ENCODE data around the gene PHETA2. TPM values are rescaled to one million over a fixed set of nuclear protein-coding genes. Genes with fewer than 3 reads are reported as not detected.
"Not testable (repeated sequence)": the region's sequence is repeated elsewhere in the genome, so short reads cannot be mapped to it uniquely, and the experiment has no call there.

PHETA2 gene
- polyA plus RNA-seq, 1 donor (not counting 4 experiments of a cell fraction or from before 2014, with no cell fraction given) = 0.80 TPM

DNA sequence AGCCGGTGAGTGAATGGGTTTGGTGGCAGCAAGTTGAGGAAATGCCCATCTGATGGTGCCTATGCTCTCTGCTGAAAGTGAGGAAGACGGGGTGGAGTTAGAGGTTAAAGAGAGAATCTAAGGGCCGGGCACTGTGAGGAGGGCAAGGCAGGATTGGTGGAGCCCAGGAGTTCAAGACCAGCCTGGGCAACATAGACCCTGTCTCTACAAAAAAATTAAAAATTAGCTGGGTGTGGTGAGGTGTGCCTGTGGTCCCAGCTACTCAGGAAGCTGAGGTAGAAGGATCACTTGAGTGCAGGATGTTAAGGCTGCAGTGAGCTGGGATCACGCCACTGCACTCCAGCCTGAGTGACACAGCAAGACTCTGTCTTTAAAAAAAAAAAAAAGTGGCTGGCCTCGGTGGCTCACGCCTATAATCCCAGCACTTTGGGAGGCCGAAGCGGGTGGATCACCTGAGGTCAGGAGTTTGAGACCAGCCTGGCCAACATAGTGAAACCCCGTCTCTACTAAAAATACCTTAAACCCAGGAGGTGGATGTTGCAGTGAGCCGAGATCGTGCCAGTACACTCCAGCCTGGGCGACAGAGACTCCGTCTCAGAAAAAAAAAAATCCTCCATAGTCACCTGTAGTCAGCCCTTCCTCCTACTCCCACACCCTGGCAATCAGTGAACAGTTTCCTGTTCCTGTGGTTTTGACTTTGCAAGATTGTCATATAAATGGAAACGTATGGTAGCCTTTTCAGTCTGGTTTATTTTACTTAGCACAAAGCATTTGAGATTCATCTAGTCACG is 46.4 kb downstream of the PHETA2 start:
- H3K9ac ChIP-seq (ENCODE audit: control insufficient read depth, extremely low read depth, insufficient read depth, low read length); H3K27me3 ChIP-seq (ENCODE audit: control insufficient read depth, extremely low read depth, insufficient read depth, low read length); DNase-seq (ENCODE audit: low read depth, low spot score); H3K9me3 ChIP-seq (ENCODE audit: control insufficient read depth, low read depth, low read length); H2AFZ ChIP-seq (ENCODE audit: control insufficient read depth, low read length); FAIRE-seq; H4K20me1 ChIP-seq (ENCODE audit: control insufficient read depth, extremely low read depth, insufficient read depth, low read length); dilution Hi-C loops (cut with MboI; ENCODE audit: extremely low pct_ligation_motif_present, low sequenced_read_pairs); H3K27ac ChIP-seq (ENCODE audit: control insufficient read depth, insufficient read depth, low read length); H3K4me2 ChIP-seq (ENCODE audit: control insufficient read depth, extremely low read depth, insufficient read depth, low read depth, low read length); H3K79me2 ChIP-seq (ENCODE audit: control insufficient read depth, insufficient read depth, low read length); H3K36me3 ChIP-seq (ENCODE audit: control insufficient read depth in 2 of 2, extremely low read depth in 1 of 2, insufficient read depth in 2 of 2, low read length in 2 of 2); H3K4me3 ChIP-seq (ENCODE audit: control insufficient read depth in 2 of 3, extremely low read depth in 1 of 3, insufficient read depth in 2 of 3, low read depth in 1 of 3, low read length in 3 of 3); H3K4me1 ChIP-seq (ENCODE audit: control insufficient read depth, extremely low read depth, insufficient read depth, low read length); H3K9me1 ChIP-seq (ENCODE audit: control insufficient read depth, extremely low read depth, insufficient read depth, low read length): not testable (repeated sequence)

DNA sequence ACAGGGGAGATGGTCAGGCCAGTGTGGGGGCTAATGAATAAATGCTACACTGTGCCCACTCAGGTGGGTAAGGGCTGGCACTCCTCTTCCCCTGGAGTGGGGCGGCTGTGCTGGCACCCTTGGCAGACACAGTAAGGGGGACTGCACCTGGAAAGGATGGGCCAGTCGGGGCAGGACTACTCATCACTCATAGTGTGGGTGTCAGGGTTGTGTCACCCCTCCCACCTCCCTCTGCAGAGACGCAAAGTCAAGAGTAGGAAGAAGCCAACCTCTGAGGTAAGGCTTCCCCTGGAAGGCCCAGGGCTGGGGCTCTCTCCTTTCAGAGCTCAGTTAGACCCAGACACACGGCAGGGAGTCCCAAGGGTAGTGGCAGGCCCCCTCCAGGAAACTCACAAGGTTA is 49.5 kb downstream of the PHETA2 start:
- H3K27me3 ChIP-seq (ENCODE audit: control insufficient read depth, extremely low read depth, insufficient read depth, low read length); H3K4me1 ChIP-seq (ENCODE audit: control insufficient read depth, extremely low read depth, insufficient read depth, low read length); H3K9ac ChIP-seq (ENCODE audit: control insufficient read depth, extremely low read depth, insufficient read depth, low read length); H3K79me2 ChIP-seq (ENCODE audit: control insufficient read depth, insufficient read depth, low read length); H3K27ac ChIP-seq (ENCODE audit: control insufficient read depth, insufficient read depth, low read length); FAIRE-seq; H3K4me2 ChIP-seq (ENCODE audit: control insufficient read depth, extremely low read depth, insufficient read depth, low read depth, low read length); H3K9me1 ChIP-seq (ENCODE audit: control insufficient read depth, extremely low read depth, insufficient read depth, low read length); dilution Hi-C loops (cut with MboI; ENCODE audit: extremely low pct_ligation_motif_present, low sequenced_read_pairs); H4K20me1 ChIP-seq (ENCODE audit: control insufficient read depth, extremely low read depth, insufficient read depth, low read length); H3K4me3 ChIP-seq (ENCODE audit: control insufficient read depth in 2 of 3, extremely low read depth in 1 of 3, insufficient read depth in 2 of 3, low read depth in 1 of 3, low read length in 3 of 3); H2AFZ ChIP-seq (ENCODE audit: control insufficient read depth, low read length); DNase-seq (ENCODE audit: low read depth, low spot score); H3K9me3 ChIP-seq (ENCODE audit: control insufficient read depth, low read depth, low read length); H3K36me3 ChIP-seq (ENCODE audit: control insufficient read depth in 2 of 2, extremely low read depth in 1 of 2, insufficient read depth in 2 of 2, low read length in 2 of 2): not testable (repeated sequence)

DNA sequence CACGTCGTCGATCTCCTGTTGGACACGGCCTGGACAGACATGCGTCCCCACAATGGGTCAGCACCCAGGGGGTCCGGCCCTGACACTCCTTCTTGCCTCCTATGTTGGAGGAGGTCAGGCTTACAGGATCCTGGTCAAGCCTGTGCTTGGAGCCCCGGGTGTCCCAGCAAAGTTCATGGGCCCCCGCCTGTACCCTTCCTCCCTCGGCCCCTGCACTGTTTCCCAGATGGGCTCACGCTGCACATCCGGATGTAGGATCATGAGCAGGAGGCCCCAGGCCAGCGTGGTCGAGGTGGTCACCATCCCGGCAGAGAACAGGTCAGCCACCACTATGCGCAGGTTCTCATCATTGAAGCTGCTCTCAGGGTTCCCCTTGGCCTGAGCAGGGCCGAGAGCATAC is 53.6 kb downstream of the PHETA2 start:
- no peaks in the 10 kb centered on the region for H3K9me3 ChIP-seq (ENCODE audit: control insufficient read depth, low read depth, low read length)

GRCh38 chr22:42128007-42128406 is 54.0 kb downstream of the PHETA2 start:
- H3K4me2 ChIP-seq (ENCODE audit: control insufficient read depth, extremely low read depth, insufficient read depth, low read depth, low read length); H3K27me3 ChIP-seq (ENCODE audit: control insufficient read depth, extremely low read depth, insufficient read depth, low read length); DNase-seq (ENCODE audit: low read depth, low spot score); H3K4me1 ChIP-seq (ENCODE audit: control insufficient read depth, extremely low read depth, insufficient read depth, low read length); H4K20me1 ChIP-seq (ENCODE audit: control insufficient read depth, extremely low read depth, insufficient read depth, low read length); H2AFZ ChIP-seq (ENCODE audit: control insufficient read depth, low read length); H3K9ac ChIP-seq (ENCODE audit: control insufficient read depth, extremely low read depth, insufficient read depth, low read length); H3K36me3 ChIP-seq (ENCODE audit: control insufficient read depth in 2 of 2, extremely low read depth in 1 of 2, insufficient read depth in 2 of 2, low read length in 2 of 2); H3K4me3 ChIP-seq (ENCODE audit: control insufficient read depth in 2 of 3, extremely low read depth in 1 of 3, insufficient read depth in 2 of 3, low read depth in 1 of 3, low read length in 3 of 3); H3K27ac ChIP-seq (ENCODE audit: control insufficient read depth, insufficient read depth, low read length); H3K9me3 ChIP-seq (ENCODE audit: control insufficient read depth, low read depth, low read length); dilution Hi-C loops (cut with MboI; ENCODE audit: extremely low pct_ligation_motif_present, low sequenced_read_pairs); FAIRE-seq; H3K79me2 ChIP-seq (ENCODE audit: control insufficient read depth, insufficient read depth, low read length); H3K9me1 ChIP-seq (ENCODE audit: control insufficient read depth, extremely low read depth, insufficient read depth, low read length): not testable (repeated sequence)

More for the DNA sequence above, 53.6 kb downstream of the PHETA2 start:
- H3K4me1 ChIP-seq (ENCODE audit: control insufficient read depth, extremely low read depth, insufficient read depth, low read length) = no peaks in the 10 kb centered on the region
- no peak overlapping the region for H2AFZ ChIP-seq (ENCODE audit: control insufficient read depth, low read length)
- DNase-seq (ENCODE audit: low read depth, low spot score) (no peak), FAIRE-seq (no peak)
- dilution Hi-C loops (cut with MboI; ENCODE audit: extremely low pct_ligation_motif_present, low sequenced_read_pairs) = no loop called here
- no peaks in the 10 kb centered on the region for H3K36me3 ChIP-seq (ENCODE audit: control insufficient read depth in 2 of 2, extremely low read depth in 1 of 2, insufficient read depth in 2 of 2, low read length in 2 of 2)
- H3K4me2 ChIP-seq (ENCODE audit: control insufficient read depth, extremely low read depth, insufficient read depth, low read depth, low read length) = no peak overlapping the region
- TF ChIP-seq EZH2 (IDR thresholded peaks at IDR 0.05; ENCODE audit: low read length) (no peak), CTCF (optimal IDR thresholded peaks at IDR 0.05 in 1 of 3, IDR thresholded peaks at IDR 0.05 in 1 of 3, conservative IDR thresholded peaks at IDR 0.05 in 1 of 3; ENCODE audit: extremely low read depth in 1 of 3, insufficient read depth in 2 of 3, low read length in 3 of 3) (no peak)
- H3K27ac ChIP-seq (ENCODE audit: control insufficient read depth, insufficient read depth, low read length) = no peak overlapping the region
- H3K79me2 ChIP-seq (ENCODE audit: control insufficient read depth, insufficient read depth, low read length) = no peaks in the 10 kb centered on the region
- H4K20me1 ChIP-seq (ENCODE audit: control insufficient read depth, extremely low read depth, insufficient read depth, low read length) = no peaks in the 10 kb centered on the region
- H3K4me3 ChIP-seq (ENCODE audit: control insufficient read depth in 2 of 3, extremely low read depth in 1 of 3, insufficient read depth in 2 of 3, low read depth in 1 of 3, low read length in 3 of 3) = no peak overlapping the region
- H3K9ac ChIP-seq (ENCODE audit: control insufficient read depth, extremely low read depth, insufficient read depth, low read length) = no peak overlapping the region
- no peaks in the 10 kb centered on the region for H3K27me3 ChIP-seq (ENCODE audit: control insufficient read depth, extremely low read depth, insufficient read depth, low read length)
- H3K9me1 ChIP-seq (ENCODE audit: control insufficient read depth, extremely low read depth, insufficient read depth, low read length) = no peaks in the 10 kb centered on the region
